ENCODE measurements around the gene PKP4.

The PKP4 gene

DNA sequence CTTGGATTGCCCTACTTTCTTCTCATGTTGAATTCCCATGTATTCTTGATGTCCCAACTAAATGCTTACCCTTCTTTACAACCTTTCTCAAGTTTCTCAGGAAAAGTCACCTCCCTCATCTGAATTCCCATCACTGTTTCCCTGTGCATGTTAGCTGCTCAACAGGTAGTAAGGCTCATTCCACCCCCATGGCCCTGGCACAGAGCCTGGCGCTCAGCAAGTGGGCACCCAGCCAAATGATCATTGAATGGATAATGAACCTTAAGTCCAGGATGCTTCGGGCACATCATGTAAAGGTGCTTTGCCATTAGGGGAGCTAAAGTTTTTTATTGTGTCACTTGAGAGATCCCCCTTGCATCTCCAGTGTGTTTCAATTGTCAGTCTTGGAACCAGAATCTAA is 124.0 kb downstream of the PKP4 start:
- no peak overlapping the region for H3K27ac ChIP-seq
- no peak for DNase-seq (ENCODE audit: low read depth, low spot score)

DNA sequence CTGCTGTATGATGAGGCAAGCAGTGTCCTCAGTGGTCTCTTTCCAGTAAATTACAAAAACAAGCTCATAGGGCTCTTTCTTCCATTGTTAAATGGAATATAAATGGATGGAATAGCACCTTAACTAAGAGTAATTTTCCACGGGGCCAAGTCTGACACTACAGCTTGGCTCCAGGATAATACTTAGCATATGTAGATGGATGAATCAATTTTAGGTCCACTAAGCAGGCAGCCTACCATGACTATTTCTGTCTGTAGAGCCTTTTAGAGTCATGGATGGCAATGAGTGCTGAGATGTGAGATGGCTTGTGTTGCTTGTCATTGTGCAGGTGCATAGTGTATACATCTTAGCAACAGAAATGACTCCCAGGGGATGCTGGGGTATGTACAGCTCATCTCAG is 125.9 kb downstream of the PKP4 start:
- H3K27ac ChIP-seq, result no peak overlapping the region
- no peak for DNase-seq (ENCODE audit: low read depth, low spot score)

GRCh38 chr2:158583923-158584322 is 127.2 kb downstream of the PKP4 start:
- no peak for DNase-seq (ENCODE audit: low read depth, low spot score)
- no peak overlapping the region for H3K27ac ChIP-seq

GRCh38 chr2:158586491-158586890 is 129.7 kb downstream of the PKP4 start:
- peak; percentile 12 for DNase-seq (ENCODE audit: low read depth, low spot score)

DNA sequence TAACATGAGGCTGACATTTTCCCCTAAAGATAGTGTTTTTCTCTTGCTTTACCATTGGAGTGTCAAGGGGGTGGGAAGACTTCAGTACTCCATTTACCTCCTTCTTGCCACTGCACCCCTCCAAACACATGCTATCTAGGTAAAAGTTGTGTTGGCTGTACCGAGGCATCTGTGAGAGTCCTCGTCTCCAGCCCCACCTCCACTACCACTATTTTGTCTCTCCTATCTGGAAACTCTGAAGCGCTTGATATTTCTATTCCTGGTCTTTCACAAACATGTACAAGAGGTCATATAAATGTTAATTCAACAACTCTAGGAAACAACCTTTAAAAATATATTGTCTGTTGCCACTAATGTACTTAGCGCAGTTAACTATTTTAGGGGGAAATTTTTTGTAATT is 132.6 kb downstream of the PKP4 start:
- H3K27ac ChIP-seq, result no peak overlapping the region
- DNase-seq (ENCODE audit: low read depth, low spot score), result no peak

More at GRCh38 chr2:158586491-158586890, 129.7 kb downstream of the PKP4 start:
- H3K27ac ChIP-seq, result peak overlapping the region; percentile 29

DNA sequence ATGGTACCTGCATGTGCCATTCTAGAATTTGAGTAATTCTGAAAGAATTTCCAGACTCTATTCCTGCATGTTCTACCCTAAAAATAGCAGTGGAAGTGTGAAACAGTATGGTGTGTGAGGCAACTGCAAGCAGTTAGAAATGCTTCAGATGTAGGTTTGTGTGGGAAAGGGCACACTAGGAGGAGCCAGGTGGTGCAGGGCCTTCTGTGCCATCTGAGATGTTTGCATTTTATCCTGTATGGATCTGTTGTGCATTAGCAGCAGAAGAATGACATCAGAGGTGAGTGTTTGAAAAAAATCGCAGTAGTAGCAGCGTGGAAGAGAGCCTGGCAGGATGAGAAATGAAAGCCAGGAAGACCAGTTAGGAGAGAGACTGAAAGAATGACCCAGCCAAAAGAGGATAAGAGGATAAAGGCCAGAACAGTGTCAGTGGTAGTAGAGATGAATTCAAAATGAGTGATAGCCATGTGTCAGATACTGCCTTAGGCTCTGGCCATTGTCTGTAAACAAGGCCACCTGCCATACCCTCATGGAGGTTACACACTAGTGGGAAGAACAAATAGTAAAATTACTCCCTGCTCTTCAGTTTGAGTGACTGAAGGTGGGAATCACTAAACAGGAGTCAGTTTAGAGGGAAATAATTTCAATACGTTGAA is 142.2 kb downstream of the PKP4 start:
- peak overlapping the region; percentile 85 for H3K27ac ChIP-seq
- no peak for DNase-seq (ENCODE audit: low read depth, low spot score)

DNA sequence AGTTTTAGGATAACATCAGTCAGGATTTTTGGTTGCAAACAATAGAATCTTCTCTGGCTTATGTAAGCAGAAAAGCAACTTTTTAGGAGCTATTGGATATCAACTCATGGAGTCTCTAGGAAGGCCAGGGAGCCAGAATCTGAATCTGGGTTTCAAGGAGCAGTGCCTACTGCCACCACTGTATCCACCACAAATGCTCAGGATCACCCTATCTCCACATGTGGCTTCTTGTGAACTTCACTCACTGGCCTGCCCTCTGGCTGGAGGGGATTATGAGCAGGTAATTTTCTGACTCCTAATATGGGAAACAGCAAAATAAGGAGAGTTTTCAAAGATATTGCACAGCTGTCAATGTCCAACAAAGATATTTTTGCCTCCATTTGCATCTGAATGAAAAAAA is 142.9 kb downstream of the PKP4 start:
- H3K27ac ChIP-seq, result peak overlapping the region; percentile 85
- DNase-seq (ENCODE audit: low read depth, low spot score), result no peak

GRCh38 chr2:158600155-158600802 is 143.5 kb downstream of the PKP4 start:
- DNase-seq (ENCODE audit: low read depth, low spot score), result peak; percentile 73
- H3K27ac ChIP-seq, result peak overlapping the region; percentile 85

- DNase-seq (ENCODE audit: low read depth, low spot score), result no peak
- H3K27ac ChIP-seq, result no peak overlapping the region
Measured at GRCh38 chr2:158602027-158602426, 145.3 kb downstream of the PKP4 start.

GRCh38 chr2:158603205-158603604 is 146.5 kb downstream of the PKP4 start:
- no peak overlapping the region for H3K27ac ChIP-seq
- no peak for DNase-seq (ENCODE audit: low read depth, low spot score)

- no peak overlapping the region for H3K27ac ChIP-seq
- no peak for DNase-seq (ENCODE audit: low read depth, low spot score)
Measured at GRCh38 chr2:158603986-158604385, 147.2 kb downstream of the PKP4 start.

- no peak overlapping the region for H3K27ac ChIP-seq
- DNase-seq (ENCODE audit: low read depth, low spot score), result no peak
Measured at GRCh38 chr2:158610059-158610458, 153.3 kb downstream of the PKP4 start.

DNA sequence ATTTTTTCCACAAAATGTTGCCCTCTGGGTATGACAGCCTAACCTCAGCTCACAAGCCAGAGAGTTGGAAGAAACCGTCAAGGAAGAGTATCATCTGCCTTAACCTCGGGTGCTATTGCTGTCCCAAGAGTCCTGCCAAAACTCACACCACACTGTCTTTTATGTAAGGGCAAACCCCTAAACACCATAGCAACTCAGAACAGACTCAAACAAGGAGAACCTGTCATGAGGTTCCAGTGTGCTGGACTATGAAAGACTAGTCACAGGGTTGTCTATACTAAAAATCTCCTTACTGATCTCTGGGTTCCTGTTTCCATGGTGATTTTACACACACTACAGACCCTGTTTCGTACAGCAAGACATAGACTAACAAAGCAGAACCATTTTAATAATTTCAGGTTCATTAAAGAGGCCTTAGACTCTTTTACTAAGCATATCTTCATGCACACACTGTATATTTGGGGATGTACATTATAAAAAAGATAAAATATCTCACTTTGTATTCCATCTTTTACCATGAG is 159.8 kb downstream of the PKP4 start:
- DNase-seq (ENCODE audit: low read depth, low spot score), result no peak
- no peak overlapping the region for H3K27ac ChIP-seq

GRCh38 chr2:158618891-158619490 is 162.2 kb downstream of the PKP4 start:
- peak overlapping the region; percentile 65 for H3K27ac ChIP-seq

GRCh38 chr2:158619496-158619895 is 162.7 kb downstream of the PKP4 start:
- peak; percentile 34 for DNase-seq (ENCODE audit: low read depth, low spot score)
- peak overlapping the region; percentile 65 for H3K27ac ChIP-seq

More at GRCh38 chr2:158618891-158619490, 162.2 kb downstream of the PKP4 start:
- no peak for DNase-seq (ENCODE audit: low read depth, low spot score)

DNA sequence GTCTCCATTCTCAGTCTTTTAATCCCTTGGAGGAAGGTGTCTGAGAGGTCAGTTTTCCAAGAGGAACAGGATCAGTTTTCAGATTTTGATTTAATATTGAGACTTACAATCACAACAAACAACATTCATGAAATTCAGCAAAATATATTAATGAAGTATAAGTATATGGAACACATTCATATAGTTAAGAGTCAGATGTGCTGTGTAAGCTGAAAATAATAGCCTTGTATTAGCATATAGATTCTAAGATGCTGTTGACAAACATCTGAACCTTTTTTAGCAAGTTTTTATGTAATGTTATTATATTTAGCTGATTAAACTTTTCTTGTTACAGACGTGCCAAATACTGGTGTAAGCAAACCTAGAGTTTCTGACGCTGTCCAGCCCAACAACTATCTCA is 163.9 kb downstream of the PKP4 start:
- DNase-seq (ENCODE audit: low read depth, low spot score), result no peak
- H3K27ac ChIP-seq, result no peak overlapping the region

- no peak for DNase-seq (ENCODE audit: low read depth, low spot score)
- H3K27ac ChIP-seq, result no peak overlapping the region
Measured at GRCh38 chr2:158624071-158624667, 167.4 kb downstream of the PKP4 start.

DNA sequence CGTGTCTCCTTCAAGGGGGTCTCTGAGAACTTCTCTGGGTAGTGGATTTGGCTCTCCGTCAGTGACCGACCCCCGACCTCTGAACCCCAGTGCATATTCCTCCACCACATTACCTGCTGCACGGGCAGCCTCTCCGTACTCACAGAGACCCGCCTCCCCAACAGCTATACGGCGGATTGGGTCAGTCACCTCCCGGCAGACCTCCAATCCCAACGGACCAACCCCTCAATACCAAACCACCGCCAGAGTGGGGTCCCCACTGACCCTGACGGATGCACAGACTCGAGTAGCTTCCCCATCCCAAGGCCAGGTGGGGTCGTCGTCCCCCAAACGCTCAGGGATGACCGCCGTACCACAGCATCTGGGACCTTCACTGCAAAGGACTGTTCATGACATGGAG is 168.2 kb downstream of the PKP4 start:
- H3K27ac ChIP-seq, result no peak overlapping the region
- no peak for DNase-seq (ENCODE audit: low read depth, low spot score)

GRCh38 chr2:158629116-158629515 is 172.4 kb downstream of the PKP4 start:
- DNase-seq (ENCODE audit: low read depth, low spot score), result no peak
- no peak overlapping the region for H3K27ac ChIP-seq

DNA sequence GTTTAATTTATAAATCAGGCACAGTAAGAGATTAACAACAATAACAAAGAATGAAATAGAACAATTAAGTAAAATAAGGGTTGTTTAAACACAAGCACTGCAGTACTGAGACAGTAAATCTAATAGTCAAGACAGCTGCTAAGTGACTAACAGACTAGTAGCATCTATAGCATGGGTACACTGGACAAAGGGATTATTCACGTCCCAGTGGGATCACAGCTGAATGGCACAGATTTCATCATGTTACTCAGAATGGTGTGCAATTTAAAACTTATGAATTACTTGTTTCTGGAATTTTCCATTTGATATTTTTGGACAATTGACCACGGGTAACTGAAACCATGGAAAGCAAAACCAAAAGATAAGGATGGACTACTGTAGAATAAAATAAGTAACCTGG is 176.5 kb downstream of the PKP4 start:
- H3K27ac ChIP-seq, result no peak overlapping the region
- DNase-seq (ENCODE audit: low read depth, low spot score), result no peak

DNA sequence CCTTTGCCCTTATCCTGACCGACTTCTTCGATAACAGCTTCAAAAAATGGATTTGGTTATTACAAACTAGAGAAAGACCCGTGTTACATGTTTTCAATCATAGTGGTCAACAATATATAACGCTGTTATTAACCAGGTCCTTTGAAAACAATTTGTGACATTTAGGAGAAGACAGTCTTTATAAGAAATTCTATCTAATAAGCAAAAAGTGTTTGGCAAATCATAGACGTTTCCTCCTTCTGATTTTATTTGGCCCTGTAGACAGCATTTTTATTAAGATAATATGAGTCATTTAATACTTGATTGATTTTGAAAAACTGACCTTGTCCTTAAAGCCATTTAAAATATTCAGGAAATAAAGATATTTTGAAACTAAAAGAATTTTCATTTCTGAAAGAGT is 177.9 kb downstream of the PKP4 start:
- DNase-seq (ENCODE audit: low read depth, low spot score), result no peak
- no peak overlapping the region for H3K27ac ChIP-seq
